ENCODE data around the gene GRB2. TPM values are rescaled to one million over a fixed set of nuclear protein-coding genes. Genes with fewer than 3 reads are reported as not detected.
A peak's percentile ranks its signal among the peaks of the same experiment; 100 is the strongest.

Gene GRB2
- total RNA-seq, 1 experiment from 2014 or later, result 92.6 TPM

DNA sequence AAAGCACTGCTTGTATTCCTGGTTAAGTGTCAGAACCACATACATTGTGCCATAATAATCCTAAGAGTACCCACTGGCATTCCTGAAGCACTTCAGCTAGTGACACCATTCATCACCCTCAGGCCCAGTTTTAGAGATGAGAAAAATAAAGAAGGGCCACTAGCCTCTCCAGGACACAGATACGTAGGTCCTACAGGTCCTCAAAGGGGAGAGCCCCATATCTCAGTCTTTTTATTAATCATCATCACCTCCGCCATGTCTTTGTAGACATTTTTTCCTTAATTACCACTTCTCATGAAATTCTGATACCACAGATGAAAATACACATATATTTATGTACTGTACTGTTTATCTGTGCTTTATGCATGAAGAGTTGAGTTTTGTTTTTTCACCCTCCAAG, 43.5 kb downstream of the GRB2 start:
- H3K9me3 Mint-ChIP-seq, result no peaks in the 10 kb centered on the region
- CTCF ChIA-PET, result interaction anchor here (0.5 kb wide), 1 partner anchor 45 kb away, joined by 3 read pairs; no protein-coding TSS in a partner anchor
- no peak for TF ChIP-seq ZNF263 (CRISPR knock-in tag; IDR thresholded peaks at IDR 0.05; ENCODE audit: low read depth)
- TF ChIP-seq, protein P1, sequence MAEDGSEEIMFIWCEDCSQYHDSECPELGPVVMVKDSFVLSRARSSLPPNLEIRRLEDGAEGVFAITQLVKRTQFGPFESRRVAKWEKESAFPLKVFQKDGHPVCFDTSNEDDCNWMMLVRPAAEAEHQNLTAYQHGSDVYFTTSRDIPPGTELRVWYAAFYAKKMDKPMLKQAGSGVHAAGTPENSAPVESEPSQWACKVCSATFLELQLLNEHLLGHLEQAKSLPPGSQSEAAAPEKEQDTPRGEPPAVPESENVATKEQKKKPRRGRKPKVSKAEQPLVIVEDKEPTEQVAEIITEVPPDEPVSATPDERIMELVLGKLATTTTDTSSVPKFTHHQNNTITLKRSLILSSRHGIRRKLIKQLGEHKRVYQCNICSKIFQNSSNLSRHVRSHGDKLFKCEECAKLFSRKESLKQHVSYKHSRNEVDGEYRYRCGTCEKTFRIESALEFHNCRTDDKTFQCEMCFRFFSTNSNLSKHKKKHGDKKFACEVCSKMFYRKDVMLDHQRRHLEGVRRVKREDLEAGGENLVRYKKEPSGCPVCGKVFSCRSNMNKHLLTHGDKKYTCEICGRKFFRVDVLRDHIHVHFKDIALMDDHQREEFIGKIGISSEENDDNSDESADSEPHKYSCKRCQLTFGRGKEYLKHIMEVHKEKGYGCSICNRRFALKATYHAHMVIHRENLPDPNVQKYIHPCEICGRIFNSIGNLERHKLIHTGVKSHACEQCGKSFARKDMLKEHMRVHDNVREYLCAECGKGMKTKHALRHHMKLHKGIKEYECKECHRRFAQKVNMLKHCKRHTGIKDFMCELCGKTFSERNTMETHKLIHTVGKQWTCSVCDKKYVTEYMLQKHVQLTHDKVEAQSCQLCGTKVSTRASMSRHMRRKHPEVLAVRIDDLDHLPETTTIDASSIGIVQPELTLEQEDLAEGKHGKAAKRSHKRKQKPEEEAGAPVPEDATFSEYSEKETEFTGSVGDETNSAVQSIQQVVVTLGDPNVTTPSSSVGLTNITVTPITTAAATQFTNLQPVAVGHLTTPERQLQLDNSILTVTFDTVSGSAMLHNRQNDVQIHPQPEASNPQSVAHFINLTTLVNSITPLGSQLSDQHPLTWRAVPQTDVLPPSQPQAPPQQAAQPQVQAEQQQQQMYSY (CRISPR knock-in tag; IDR thresholded peaks at IDR 0.05), result no peak
- no peak for TF ChIP-seq SOX15 (CRISPR knock-in tag; IDR thresholded peaks at IDR 0.05)
- TF ChIP-seq SP1 (CRISPR knock-in tag; conservative IDR thresholded peaks at IDR 0.05), result no peak
- TF ChIP-seq, protein P2, sequence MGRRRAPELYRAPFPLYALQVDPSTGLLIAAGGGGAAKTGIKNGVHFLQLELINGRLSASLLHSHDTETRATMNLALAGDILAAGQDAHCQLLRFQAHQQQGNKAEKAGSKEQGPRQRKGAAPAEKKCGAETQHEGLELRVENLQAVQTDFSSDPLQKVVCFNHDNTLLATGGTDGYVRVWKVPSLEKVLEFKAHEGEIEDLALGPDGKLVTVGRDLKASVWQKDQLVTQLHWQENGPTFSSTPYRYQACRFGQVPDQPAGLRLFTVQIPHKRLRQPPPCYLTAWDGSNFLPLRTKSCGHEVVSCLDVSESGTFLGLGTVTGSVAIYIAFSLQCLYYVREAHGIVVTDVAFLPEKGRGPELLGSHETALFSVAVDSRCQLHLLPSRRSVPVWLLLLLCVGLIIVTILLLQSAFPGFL (CRISPR knock-in tag; IDR thresholded peaks at IDR 0.05; ENCODE audit: borderline replicate concordance), result no peak
- no peak for TF ChIP-seq TEAD1 (CRISPR knock-in tag; IDR thresholded peaks at IDR 0.05)
- no peak for TF ChIP-seq RORB (CRISPR knock-in tag; IDR thresholded peaks at IDR 0.05)
- TF ChIP-seq, protein P3, sequence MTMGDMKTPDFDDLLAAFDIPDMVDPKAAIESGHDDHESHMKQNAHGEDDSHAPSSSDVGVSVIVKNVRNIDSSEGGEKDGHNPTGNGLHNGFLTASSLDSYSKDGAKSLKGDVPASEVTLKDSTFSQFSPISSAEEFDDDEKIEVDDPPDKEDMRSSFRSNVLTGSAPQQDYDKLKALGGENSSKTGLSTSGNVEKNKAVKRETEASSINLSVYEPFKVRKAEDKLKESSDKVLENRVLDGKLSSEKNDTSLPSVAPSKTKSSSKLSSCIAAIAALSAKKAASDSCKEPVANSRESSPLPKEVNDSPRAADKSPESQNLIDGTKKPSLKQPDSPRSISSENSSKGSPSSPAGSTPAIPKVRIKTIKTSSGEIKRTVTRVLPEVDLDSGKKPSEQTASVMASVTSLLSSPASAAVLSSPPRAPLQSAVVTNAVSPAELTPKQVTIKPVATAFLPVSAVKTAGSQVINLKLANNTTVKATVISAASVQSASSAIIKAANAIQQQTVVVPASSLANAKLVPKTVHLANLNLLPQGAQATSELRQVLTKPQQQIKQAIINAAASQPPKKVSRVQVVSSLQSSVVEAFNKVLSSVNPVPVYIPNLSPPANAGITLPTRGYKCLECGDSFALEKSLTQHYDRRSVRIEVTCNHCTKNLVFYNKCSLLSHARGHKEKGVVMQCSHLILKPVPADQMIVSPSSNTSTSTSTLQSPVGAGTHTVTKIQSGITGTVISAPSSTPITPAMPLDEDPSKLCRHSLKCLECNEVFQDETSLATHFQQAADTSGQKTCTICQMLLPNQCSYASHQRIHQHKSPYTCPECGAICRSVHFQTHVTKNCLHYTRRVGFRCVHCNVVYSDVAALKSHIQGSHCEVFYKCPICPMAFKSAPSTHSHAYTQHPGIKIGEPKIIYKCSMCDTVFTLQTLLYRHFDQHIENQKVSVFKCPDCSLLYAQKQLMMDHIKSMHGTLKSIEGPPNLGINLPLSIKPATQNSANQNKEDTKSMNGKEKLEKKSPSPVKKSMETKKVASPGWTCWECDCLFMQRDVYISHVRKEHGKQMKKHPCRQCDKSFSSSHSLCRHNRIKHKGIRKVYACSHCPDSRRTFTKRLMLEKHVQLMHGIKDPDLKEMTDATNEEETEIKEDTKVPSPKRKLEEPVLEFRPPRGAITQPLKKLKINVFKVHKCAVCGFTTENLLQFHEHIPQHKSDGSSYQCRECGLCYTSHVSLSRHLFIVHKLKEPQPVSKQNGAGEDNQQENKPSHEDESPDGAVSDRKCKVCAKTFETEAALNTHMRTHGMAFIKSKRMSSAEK (CRISPR knock-in tag; IDR thresholded peaks at IDR 0.05; ENCODE audit: borderline replicate concordance), result no peak
- DNase-seq (ENCODE audit: low spot score) (no peak), ATAC-seq (no peak)
- no peaks in the 10 kb centered on the region for H3K27me3 Mint-ChIP-seq (ENCODE audit: low read depth)
- H3K4me3 Mint-ChIP-seq, result no peak overlapping the region
- POLR2A ChIA-PET, result no interaction called here
- peaks cover 39% of the 10 kb centered on the region for H3K4me1 Mint-ChIP-seq
- H3K36me3 Mint-ChIP-seq, result no peaks in the 10 kb centered on the region
- H3K27ac Mint-ChIP-seq, result 0 out of 2 replicates have a peak overlapping the region, but pooled peaks have one; percentile 1

DNA sequence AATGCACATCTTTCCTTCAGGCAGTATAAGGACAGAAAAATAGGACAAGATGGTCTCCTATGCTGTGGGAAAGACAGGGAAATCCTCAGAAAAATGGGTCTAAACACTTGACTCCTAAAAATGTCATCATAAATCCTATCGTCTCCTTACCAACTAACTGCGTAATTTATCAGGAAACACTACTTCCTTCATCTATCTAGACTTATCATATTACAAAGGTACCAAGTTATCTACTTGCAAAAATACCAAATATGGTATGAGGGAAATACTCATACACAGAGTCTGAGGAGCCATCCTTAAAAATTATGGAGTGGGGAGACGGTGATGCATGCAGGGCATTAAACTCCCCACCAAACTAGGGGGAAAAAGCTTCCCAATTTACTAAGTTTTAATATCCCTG, 44.1 kb downstream of the GRB2 start:
- no peak for TF ChIP-seq OVOL2 (CRISPR knock-in tag; IDR thresholded peaks at IDR 0.05; ENCODE audit: borderline replicate concordance)
- TF ChIP-seq, protein P4, sequence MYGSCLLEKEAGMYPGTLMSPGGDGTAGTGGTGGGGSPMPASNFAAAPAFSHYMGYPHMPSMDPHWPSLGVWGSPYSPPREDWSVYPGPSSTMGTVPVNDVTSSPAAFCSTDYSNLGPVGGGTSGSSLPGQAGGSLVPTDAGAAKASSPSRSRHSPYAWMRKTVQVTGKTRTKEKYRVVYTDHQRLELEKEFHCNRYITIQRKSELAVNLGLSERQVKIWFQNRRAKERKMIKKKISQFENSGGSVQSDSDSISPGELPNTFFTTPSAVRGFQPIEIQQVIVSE (CRISPR knock-in tag; IDR thresholded peaks at IDR 0.05; ENCODE audit: borderline replicate concordance), result no peak
- TF ChIP-seq, protein P5, sequence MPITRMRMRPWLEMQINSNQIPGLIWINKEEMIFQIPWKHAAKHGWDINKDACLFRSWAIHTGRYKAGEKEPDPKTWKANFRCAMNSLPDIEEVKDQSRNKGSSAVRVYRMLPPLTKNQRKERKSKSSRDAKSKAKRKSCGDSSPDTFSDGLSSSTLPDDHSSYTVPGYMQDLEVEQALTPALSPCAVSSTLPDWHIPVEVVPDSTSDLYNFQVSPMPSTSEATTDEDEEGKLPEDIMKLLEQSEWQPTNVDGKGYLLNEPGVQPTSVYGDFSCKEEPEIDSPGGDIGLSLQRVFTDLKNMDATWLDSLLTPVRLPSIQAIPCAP (CRISPR knock-in tag; IDR thresholded peaks at IDR 0.05), result no peak
- H3K9me3 Mint-ChIP-seq, result no peaks in the 10 kb centered on the region
- H3K27ac Mint-ChIP-seq, result peak overlapping the region; percentile 24; the same call in 1 of the 2 replicates
- ATAC-seq (no peak), DNase-seq (ENCODE audit: low spot score) (no peak)
- no peaks in the 10 kb centered on the region for H3K36me3 Mint-ChIP-seq
- ChIA-PET CTCF (interaction anchor here (0.5 kb wide), 1 partner anchor 92 kb away, joined by 3 read pairs; no protein-coding TSS in a partner anchor), POLR2A (no interaction called here)
- no peak overlapping the region for H3K4me3 Mint-ChIP-seq
- H3K4me1 Mint-ChIP-seq, result peaks cover 36% of the 10 kb centered on the region
- no peaks in the 10 kb centered on the region for H3K27me3 Mint-ChIP-seq (ENCODE audit: low read depth)
